Testis (tissue), 2 donors: Measurements from ENCODE around the gene GNAI1.

ENCODE experiments used
- POLR2A ChIP-seq: fragments of 450-650 bp; IDR thresholded peaks from one replicate; pipeline ENCODE4 v1.6.1; 2017; ENCODE audit warnings: antibody characterized with exemption, mild to moderate bottlenecking, moderate library complexity
- TF ChIP-seq, protein P1 (sequence below), 3 experiments: fragments of 450-650 bp in 2 of 3; fragments of 200-600 bp in 1 of 3; sonication (generic) in 1 of 3; IDR thresholded peaks; one replicate each; pipeline ENCODE4 v1.5.1; 2016 to 2019; ENCODE audit warnings: antibody characterized with exemption in 3 of 3, mild to moderate bottlenecking in 2 of 3, moderate library complexity in 1 of 3

DNA sequence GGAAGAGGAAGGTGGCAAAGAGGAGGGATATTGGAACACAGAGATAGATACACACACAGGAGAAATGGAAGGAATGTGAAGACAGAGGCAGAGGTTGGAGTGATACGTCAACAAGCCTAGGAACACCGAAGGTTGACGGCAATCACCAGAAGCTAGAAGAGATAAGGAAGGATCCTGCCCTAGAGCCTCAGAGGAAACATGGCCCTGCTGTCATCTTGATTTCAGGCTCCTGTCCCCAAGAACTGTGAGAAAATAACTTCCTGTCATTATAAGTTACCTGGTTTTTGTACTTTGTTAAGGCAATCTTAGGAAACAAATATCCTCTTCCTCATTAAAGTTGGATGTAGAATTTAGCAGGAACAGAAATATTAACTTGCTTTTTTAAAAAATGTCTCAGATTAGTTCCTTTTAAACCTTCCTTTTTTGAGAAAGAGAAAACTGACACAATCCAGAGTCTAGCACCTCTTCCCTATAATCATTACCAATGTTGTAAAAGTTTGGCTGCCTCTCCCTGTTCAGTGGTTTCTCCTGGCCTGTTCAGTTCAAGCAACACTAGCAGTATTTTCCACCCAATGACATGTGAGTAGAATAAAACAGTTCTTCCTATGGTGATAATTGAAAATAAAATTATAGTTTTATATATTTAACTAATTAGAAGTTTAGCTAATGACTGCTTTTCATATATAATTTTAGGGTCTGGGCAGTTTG is 28.8 kb upstream of the GNAI1 start:
- TF ChIP-seq, protein P1, sequence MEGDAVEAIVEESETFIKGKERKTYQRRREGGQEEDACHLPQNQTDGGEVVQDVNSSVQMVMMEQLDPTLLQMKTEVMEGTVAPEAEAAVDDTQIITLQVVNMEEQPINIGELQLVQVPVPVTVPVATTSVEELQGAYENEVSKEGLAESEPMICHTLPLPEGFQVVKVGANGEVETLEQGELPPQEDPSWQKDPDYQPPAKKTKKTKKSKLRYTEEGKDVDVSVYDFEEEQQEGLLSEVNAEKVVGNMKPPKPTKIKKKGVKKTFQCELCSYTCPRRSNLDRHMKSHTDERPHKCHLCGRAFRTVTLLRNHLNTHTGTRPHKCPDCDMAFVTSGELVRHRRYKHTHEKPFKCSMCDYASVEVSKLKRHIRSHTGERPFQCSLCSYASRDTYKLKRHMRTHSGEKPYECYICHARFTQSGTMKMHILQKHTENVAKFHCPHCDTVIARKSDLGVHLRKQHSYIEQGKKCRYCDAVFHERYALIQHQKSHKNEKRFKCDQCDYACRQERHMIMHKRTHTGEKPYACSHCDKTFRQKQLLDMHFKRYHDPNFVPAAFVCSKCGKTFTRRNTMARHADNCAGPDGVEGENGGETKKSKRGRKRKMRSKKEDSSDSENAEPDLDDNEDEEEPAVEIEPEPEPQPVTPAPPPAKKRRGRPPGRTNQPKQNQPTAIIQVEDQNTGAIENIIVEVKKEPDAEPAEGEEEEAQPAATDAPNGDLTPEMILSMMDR (IDR thresholded peaks at IDR 0.05) = no peak
- no peak for TF ChIP-seq POLR2A
